K562 (cell line): ENCODE data around the gene AIFM3. TPM values are rescaled to one million over a fixed set of nuclear protein-coding genes. Genes with fewer than 3 reads are reported as not detected.

Experiments used
- ATAC-seq: fragments of 200-7000 bp; cut with Tn5 transposase; 3 replicates; pipeline ENCODE4 v1.9.1; 2020; ENCODE audit warnings: moderate library complexity
- BruUV-seq: library from RNA; stranded (reverse); fragments of 400-500 nt; replicated peaks from 2 replicates; lab custom pipeline; 2021; lab: Mats Ljungman, UMichigan
- CTCF ChIA-PET: fragments of 300-600 bp; formaldehyde crosslinking; extraction: SDS; loops from one replicate; lab custom pipeline; 2021; ENCODE audit warnings: low intra/inter-chr PET ratio; lab: Yijun Ruan, JAX
- POLR2A ChIA-PET: fragments of 300-600, 350-650 bp; sonication (Branson Sonifier 250); formaldehyde crosslinking; extraction: SDS; loops from one replicate; lab custom pipeline; 2021; ENCODE audit warnings: antibody characterized with exemption, inconsistent platforms; lab: Yijun Ruan, JAX
- DNase-seq, 4 experiments: peaks; one replicate each; pipeline versions ENCODE4 v3.0.0 to v3.0.0-alpha.2; 2011 to 2018; ENCODE audit warnings: low spot score in 3 of 4, mixed read lengths in 3 of 4; ENCODE audit errors: extremely low read depth in 1 of 4
- FAIRE-seq: peaks from 2 replicates; lab custom pipeline; 2011; peaks lifted over from hg19 to GRCh38; lab: Jason Lieb, UNC
- H2AFZ ChIP-seq: 2 replicates; pipeline ENCODE4 v1.6.0; 2011; ENCODE audit warnings: low read depth, low read length, control low read depth, inconsistent platforms
- H3K27ac ChIP-seq: fragments of 200-600 bp; 3 replicates; pipeline ENCODE4 v1.8.0; 2011; ENCODE audit warnings: low read depth, mild to moderate bottlenecking, control low read depth, inconsistent platforms, low read length, moderate library complexity, mixed read lengths; ENCODE audit errors: extremely low read depth
- H3K27me3 ChIP-seq, 2 experiments: fragments of 300-600 bp in 1 of 2; 2 replicates in 1 of 2; 3 replicates in 1 of 2; pipeline versions ENCODE4 v1.6.0 to v1.8.0; 2011; ENCODE audit warnings: inconsistent platforms in 2 of 2, low read length in 2 of 2, mild to moderate bottlenecking in 1 of 2, mixed read lengths in 1 of 2, moderate library complexity in 1 of 2; ENCODE audit not compliant: control insufficient read depth in 2 of 2, insufficient read depth in 2 of 2
- H3K36me3 ChIP-seq: fragments of 300-600 bp; 3 replicates; pipeline ENCODE4 v1.8.0; 2011; ENCODE audit warnings: mild to moderate bottlenecking, low read length, inconsistent platforms; ENCODE audit not compliant: control insufficient read depth, insufficient read depth
- H3K4me1 ChIP-seq, 2 experiments: fragments of 200-600 bp in 1 of 2; replicated peaks in 1 of 2; 2 replicates in 1 of 2; 3 replicates in 1 of 2; pipeline versions ENCODE4 v1.5.1 to v1.8.0; 2011; ENCODE audit warnings: inconsistent platforms in 2 of 2, low read length in 2 of 2, mild to moderate bottlenecking in 1 of 2, mixed read lengths in 1 of 2, moderate library complexity in 1 of 2; ENCODE audit not compliant: control insufficient read depth in 2 of 2, insufficient read depth in 2 of 2
- H3K4me2 ChIP-seq: 2 replicates; pipeline ENCODE4 v1.6.1; 2011; ENCODE audit warnings: low read length, control low read depth, inconsistent platforms, mixed read lengths; ENCODE audit not compliant: insufficient read depth
- H3K4me3 ChIP-seq: fragments of 200-600 bp; sonication (generic), shearing (Covaris generic); 2 replicates; pipeline ENCODE4 v1.5.1; 2016; ENCODE audit warnings: control low read depth, inconsistent platforms
- H3K79me2 ChIP-seq: fragments of 200-600 bp; 3 replicates; pipeline ENCODE4 v1.8.0; 2011; ENCODE audit warnings: low read length, inconsistent platforms; ENCODE audit not compliant: control insufficient read depth, insufficient read depth
- H3K9ac ChIP-seq, 2 experiments: 2 replicates each; pipeline versions ENCODE4 v1.6.0 to v1.6.1; 2011; ENCODE audit warnings: low read depth in 2 of 2, low read length in 2 of 2, control low read depth in 1 of 2, inconsistent platforms in 1 of 2, mild to moderate bottlenecking in 1 of 2, mixed read lengths in 1 of 2; ENCODE audit not compliant: insufficient read depth in 1 of 2
- H3K9me1 ChIP-seq: one replicate; pipeline ENCODE4 v1.6.0; 2011; ENCODE audit warnings: inconsistent platforms, mild to moderate bottlenecking, low read length, moderate library complexity; ENCODE audit not compliant: control insufficient read depth, insufficient read depth
- H3K9me3 ChIP-seq: replicated peaks from 2 replicates; pipeline ENCODE4 v1.5.1; 2011; ENCODE audit warnings: low read depth, low read length, inconsistent platforms; ENCODE audit not compliant: control insufficient read depth, insufficient read depth
- H4K20me1 ChIP-seq: replicated peaks from 2 replicates; pipeline ENCODE4 v1.6.1; 2011; ENCODE audit warnings: low read length, inconsistent platforms, mixed read lengths; ENCODE audit not compliant: control insufficient read depth, insufficient read depth
- ID3 ChIP-seq, 2 experiments: fragments of 250-450 bp in 1 of 2; fragments of 450-650 bp in 1 of 2; sonication (Bioruptor Pico) in 1 of 2; IDR thresholded peaks; 2 replicates each; pipeline versions ENCODE4 v1.6.1 to v1.8.0; 2016 to 2021; ENCODE audit warnings: mild to moderate bottlenecking in 2 of 2, moderate library complexity in 2 of 2, missing compliant biosample characterization in 1 of 2, missing genetic modification characterization in 1 of 2
- KLF13 ChIP-seq: fragments of 450-650 bp; IDR thresholded peaks from 2 replicates; pipeline ENCODE4 v1.6.1; 2016; ENCODE audit warnings: missing genetic modification characterization, low read depth, mild to moderate bottlenecking, missing compliant biosample characterization, moderate library complexity, borderline replicate concordance
- MAFF ChIP-seq: IDR thresholded peaks from 2 replicates; pipeline ENCODE4 v1.6.1; 2012; ENCODE audit warnings: low read length, improper control_type of control experiment
- NR2C1 ChIP-seq, 2 experiments: fragments of 450-650 bp; IDR thresholded peaks; 2 replicates each; pipeline ENCODE4 v1.6.1; 2017; ENCODE audit warnings: mild to moderate bottlenecking in 2 of 2, antibody characterized with exemption in 1 of 2, inconsistent platforms in 1 of 2, missing compliant biosample characterization in 1 of 2, missing genetic modification characterization in 1 of 2
- PHB ChIP-seq: fragments of 250-450 bp; sonication (Bioruptor Pico); IDR thresholded peaks from 2 replicates; pipeline ENCODE4 v1.5.0; 2021
- SIN3A ChIP-seq, 2 experiments: fragments of 150-350 bp in 1 of 2; IDR thresholded peaks; 2 replicates each; pipeline ENCODE4 v1.6.1; 2011 to 2016; ENCODE audit warnings: borderline replicate concordance in 2 of 2, low read depth in 2 of 2, low read length in 2 of 2, mild to moderate bottlenecking in 2 of 2, moderate library complexity in 2 of 2; ENCODE audit not compliant: control insufficient read depth in 1 of 2
- TCF7L2 ChIP-seq: fragments of 150-350 bp; IDR thresholded peaks from 2 replicates; pipeline ENCODE4 v1.6.1; 2016; ENCODE audit warnings: low read depth, mild to moderate bottlenecking, low read length, moderate library complexity
- ZBED1 ChIP-seq: IDR thresholded peaks from 2 replicates; pipeline ENCODE4 v1.6.1; 2014
- ZBTB1 ChIP-seq: sonication (generic); formaldehyde crosslinking; IDR thresholded peaks from 2 replicates; pipeline ENCODE4 v1.8.1; 2023; ENCODE audit warnings: missing genetic modification reagents, low read depth, mild to moderate bottlenecking, borderline replicate concordance
- ZMIZ1 ChIP-seq, 2 experiments: fragments of 150-350 bp in 1 of 2; IDR thresholded peaks; 2 replicates each; pipeline ENCODE4 v1.6.1; 2012 to 2016; ENCODE audit warnings: low read depth in 2 of 2, low read length in 2 of 2, mild to moderate bottlenecking in 1 of 2, moderate library complexity in 1 of 2
- ZNF76 ChIP-seq: fragments of 250-450 bp; sonication (Bioruptor Pico); IDR thresholded peaks from 2 replicates; pipeline ENCODE4 v1.4.0; 2020; ENCODE audit warnings: mild to moderate bottlenecking, moderate library complexity, borderline replicate concordance
- WGBS: fragments of 100-300 bp; shearing (Covaris generic); methylation state at CpG from one replicate; pipeline ENCODE4 v1.1.6; 2016; ENCODE audit warnings: low coverage, mixed read lengths; ENCODE audit not compliant: insufficient coverage; ENCODE audit errors: missing lambda C conversion rate; 5-methylcytosine and 5-hydroxymethylcytosine counted together
- in situ Hi-C: fragments of 300-500 bp; cut with MboI; formaldehyde crosslinking; loops from 4 replicates; pipeline ENCODE4 v1.15.0; 2018; ENCODE audit warnings: inconsistent platforms, mixed read lengths
- intact Hi-C: fragments of 100-400 bp; cut with micrococcal nuclease; formaldehyde crosslinking; loops from 2 replicates; pipeline ENCODE4 v1.14.2; 2022
- polyA plus RNA-seq, 8 experiments: library from polyadenylated mRNA; depleted of rRNA in 4 of 8; stranded (reverse) in 5 of 8; unstranded in 3 of 8; fragments of >200 nt; fragmentation: Nextera tagmentation in 2 of 8; fragmentation: Illumina TruSeq in 1 of 8; extraction: Ambion mirVana in 2 of 8; extraction: Trizol in 1 of 8; gene quantifications; 2 replicates each; pipeline versions ENCODE4 v1.2.1 to v1.2.3, GENCODE V29; 2011 to 2014; ENCODE audit warnings: inconsistent platforms in 1 of 8, missing spikeins in 1 of 8
- total RNA-seq, 7 experiments: library from RNA; depleted of rRNA in 6 of 7; stranded (reverse); fragments of >200 nt in 6 of 7; fragmentation: Illumina TruSeq in 2 of 7; extraction: Trizol in 2 of 7; gene quantifications; 2 replicates each; pipeline versions ENCODE4 v1.2.1 to v1.2.3, GENCODE V29; 2011 to 2021; ENCODE audit warnings: low replicate concordance in 1 of 7
- TF ChIP-seq, protein P1 (sequence below): fragments of 250-450 bp; sonication (Bioruptor Pico); IDR thresholded peaks from 2 replicates; pipeline ENCODE4 v1.9.0; 2021; ENCODE audit warnings: mild to moderate bottlenecking, inconsistent platforms

The AIFM3 gene
- total and polyA plus RNA-seq, 9 of the 15 experiments (the other 6 are each of a cell fraction or from before 2014, with no cell fraction given), result 0.03 to 0.20 (median 0.07) TPM; not detected in 1

- Histone ChIP-seq H3K9me1 (peaks cover 13% of the 10 kb centered on the region), H4K20me1 (peaks cover 14% of the 10 kb centered on the region; the same call in 1 of the 2 replicates), H3K27ac (no peak overlapping the region), H3K9me3 (no peaks in the 10 kb centered on the region), H3K9ac (peak overlapping the region in 1 of 2 experiments; percentile 57; a peak in 2 of 4 replicates), H2AFZ (no peak overlapping the region), H3K79me2 (no peaks in the 10 kb centered on the region), H3K27me3 (no peaks in the 10 kb centered on the region), H3K36me3 (peaks cover 92% of the 10 kb centered on the region), H3K4me2 (no peak overlapping the region), H3K4me3 (no peak overlapping the region), H3K4me1 (peaks cover 0 to 60% of the 10 kb centered on the region in 2 experiments; a peak in 2 of 5 replicates)
- ATAC-seq (no peak), DNase-seq (no peak), FAIRE-seq (no peak)
- in situ Hi-C loops, result no loop called here
- ChIA-PET CTCF (no interaction called here), POLR2A (interaction anchor here (0.6 to 17.9 kb wide), 12 partner anchors 9 to 386 kb away, joined by 3 to 451 read pairs (median 4); partner anchors contain the start of genes AIFM3, LZTR1, P2RX6 and THAP7)
- intact Hi-C loops, result no loop called here
- WGBS, result 77% methylated on average over 21 of the region's 21 CpGs
- no TSS peak for BruUV-seq
- TF ChIP-seq ID3 (CRISPR knock-in tag; IDR thresholded peaks at IDR 0.05) (no peak), ID3 (tag; IDR thresholded peaks at IDR 0.05) (peak; percentile 59; the same call in 1 of the 2 replicates), NR2C1 (IDR thresholded peaks at IDR 0.05) (no peak), NR2C1 (tag; IDR thresholded peaks at IDR 0.05) (no peak), ZNF76 (CRISPR knock-in tag) (0 out of 2 replicates have a peak, but pooled peaks have one; percentile 68), ZBTB1 (no peak), ZMIZ1 (IDR thresholded peaks at IDR 0.05; ENCODE audit: low read depth in 2 of 2, low read length in 2 of 2) (no peak), MAFF (no peak), KLF13 (tag) (no peak), TCF7L2 (peak; percentile 25; the same call in 1 of the 2 replicates), ZBED1 (0 out of 2 replicates have a peak, but pooled peaks have one; percentile 50), PHB (CRISPR knock-in tag) (peak; percentile 75; the same call in 1 of the 2 replicates), SIN3A (IDR thresholded peaks at IDR 0.05; ENCODE audit: borderline replicate concordance in 2 of 2, control insufficient read depth in 1 of 2, low read depth in 2 of 2, low read length in 2 of 2) (no peak)
- TF ChIP-seq, protein P1, sequence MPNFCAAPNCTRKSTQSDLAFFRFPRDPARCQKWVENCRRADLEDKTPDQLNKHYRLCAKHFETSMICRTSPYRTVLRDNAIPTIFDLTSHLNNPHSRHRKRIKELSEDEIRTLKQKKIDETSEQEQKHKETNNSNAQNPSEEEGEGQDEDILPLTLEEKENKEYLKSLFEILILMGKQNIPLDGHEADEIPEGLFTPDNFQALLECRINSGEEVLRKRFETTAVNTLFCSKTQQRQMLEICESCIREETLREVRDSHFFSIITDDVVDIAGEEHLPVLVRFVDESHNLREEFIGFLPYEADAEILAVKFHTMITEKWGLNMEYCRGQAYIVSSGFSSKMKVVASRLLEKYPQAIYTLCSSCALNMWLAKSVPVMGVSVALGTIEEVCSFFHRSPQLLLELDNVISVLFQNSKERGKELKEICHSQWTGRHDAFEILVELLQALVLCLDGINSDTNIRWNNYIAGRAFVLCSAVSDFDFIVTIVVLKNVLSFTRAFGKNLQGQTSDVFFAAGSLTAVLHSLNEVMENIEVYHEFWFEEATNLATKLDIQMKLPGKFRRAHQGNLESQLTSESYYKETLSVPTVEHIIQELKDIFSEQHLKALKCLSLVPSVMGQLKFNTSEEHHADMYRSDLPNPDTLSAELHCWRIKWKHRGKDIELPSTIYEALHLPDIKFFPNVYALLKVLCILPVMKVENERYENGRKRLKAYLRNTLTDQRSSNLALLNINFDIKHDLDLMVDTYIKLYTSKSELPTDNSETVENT (CRISPR knock-in tag), result peak; percentile 6; the same call in 1 of the 2 replicates
Measured at GRCh38 chr22:20990184-20991180, 23.4 kb downstream of the AIFM3 start.
